ENCODE measurements around the gene SMG6. TPM values are rescaled to one million over a fixed set of nuclear protein-coding genes. Genes with fewer than 3 reads are reported as not detected.

SMG6 gene
- total RNA-seq, 1 experiment from 2014 or later = 28.6 TPM

- Mint-ChIP-seq H3K4me3 (no peak overlapping the region), H3K27me3 (ENCODE audit: low read depth) (no peaks in the 10 kb centered on the region), H3K4me1 (peaks cover 28 to 40% of the 10 kb centered on the region in 2 experiments), H3K36me3 (ENCODE audit: insufficient read depth in 1 of 3, low read depth in 3 of 3) (no peaks in the 10 kb centered on the region; a peak in 1 of 7 replicates), H3K27ac (no peak overlapping the region; a peak in 1 of 7 replicates), H3K9me3 (no peaks in the 10 kb centered on the region)
- no peaks in the 10 kb centered on the region for H3K23me2 ChIP-seq (ENCODE audit: insufficient read length, low read depth, low read length, poor library complexity, severe bottlenecking)
- no peak overlapping the region for H3K9ac ChIP-seq (ENCODE audit: extremely low read depth, insufficient read length, low read length)
- H2BK120ac ChIP-seq (ENCODE audit: low read depth, low read length, poor library complexity, severe bottlenecking) = no peak overlapping the region
- no peak overlapping the region for H3T11ph ChIP-seq (ENCODE audit: low read length)
- no peaks in the 10 kb centered on the region for H3K79me2 ChIP-seq (ENCODE audit: insufficient read depth, low read length)
- no peaks in the 10 kb centered on the region for H3K79me1 ChIP-seq (ENCODE audit: insufficient read depth, low read depth, low read length, poor library complexity, severe bottlenecking)
- H4K20me1 ChIP-seq (ENCODE audit: control insufficient read depth, insufficient read depth, insufficient read length) = no peaks in the 10 kb centered on the region
- no peak overlapping the region for H2BK20ac ChIP-seq (ENCODE audit: low read depth, low read length, poor library complexity, severe bottlenecking)
- H2BK5ac ChIP-seq (ENCODE audit: insufficient read length, low read length) = no peak overlapping the region
- TF ChIP-seq, protein P1, sequence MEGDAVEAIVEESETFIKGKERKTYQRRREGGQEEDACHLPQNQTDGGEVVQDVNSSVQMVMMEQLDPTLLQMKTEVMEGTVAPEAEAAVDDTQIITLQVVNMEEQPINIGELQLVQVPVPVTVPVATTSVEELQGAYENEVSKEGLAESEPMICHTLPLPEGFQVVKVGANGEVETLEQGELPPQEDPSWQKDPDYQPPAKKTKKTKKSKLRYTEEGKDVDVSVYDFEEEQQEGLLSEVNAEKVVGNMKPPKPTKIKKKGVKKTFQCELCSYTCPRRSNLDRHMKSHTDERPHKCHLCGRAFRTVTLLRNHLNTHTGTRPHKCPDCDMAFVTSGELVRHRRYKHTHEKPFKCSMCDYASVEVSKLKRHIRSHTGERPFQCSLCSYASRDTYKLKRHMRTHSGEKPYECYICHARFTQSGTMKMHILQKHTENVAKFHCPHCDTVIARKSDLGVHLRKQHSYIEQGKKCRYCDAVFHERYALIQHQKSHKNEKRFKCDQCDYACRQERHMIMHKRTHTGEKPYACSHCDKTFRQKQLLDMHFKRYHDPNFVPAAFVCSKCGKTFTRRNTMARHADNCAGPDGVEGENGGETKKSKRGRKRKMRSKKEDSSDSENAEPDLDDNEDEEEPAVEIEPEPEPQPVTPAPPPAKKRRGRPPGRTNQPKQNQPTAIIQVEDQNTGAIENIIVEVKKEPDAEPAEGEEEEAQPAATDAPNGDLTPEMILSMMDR (conservative IDR thresholded peaks at IDR 0.05) = no peak
- H3K14ac ChIP-seq (ENCODE audit: insufficient read depth, low read length) = no peak overlapping the region
- no peak overlapping the region for H3K18ac ChIP-seq (ENCODE audit: insufficient read length, low read depth, low read length)
- no peak overlapping the region for H2AK5ac ChIP-seq (ENCODE audit: insufficient read length, low read length)
- no peak overlapping the region for H2AFZ ChIP-seq (ENCODE audit: low read length)
- H4K5ac ChIP-seq (ENCODE audit: insufficient read length, low read depth, low read length) = no peak overlapping the region
- no peak overlapping the region for H4K91ac ChIP-seq (ENCODE audit: insufficient read length, low read depth, low read length)
- no peaks in the 10 kb centered on the region for H3K9me3 ChIP-seq (ENCODE audit: control insufficient read depth, low read depth, low read length)
- DNase-seq = no peak
- no peak overlapping the region for H3K4ac ChIP-seq (ENCODE audit: low read depth, low read length)
- no peaks in the 10 kb centered on the region for H3K27me3 ChIP-seq (ENCODE audit: insufficient read depth, low read length)
- H3K27ac ChIP-seq (ENCODE audit: insufficient read length, low read depth, low read length) = no peak overlapping the region
- no peak overlapping the region for H4K8ac ChIP-seq (replicated peaks; ENCODE audit: insufficient read length, low read depth, low read length)
- H3K23ac ChIP-seq (ENCODE audit: insufficient read length, low read depth, low read length) = no peak overlapping the region
- H3K4me1 ChIP-seq (ENCODE audit: insufficient read depth, low read length) = peaks cover 4% of the 10 kb centered on the region; the same call in 1 of the 2 replicates
- no peak overlapping the region for H2BK12ac ChIP-seq (ENCODE audit: insufficient read length, low read depth, low read length)
- no peak overlapping the region for H3K4me2 ChIP-seq (ENCODE audit: insufficient read depth, insufficient read length, low read length)
- no CpG with 5 or more reads among the region's 6 CpGs for WGBS (ENCODE audit: extremely low coverage, insufficient read length, low lambda C conversion rate)
- no peak overlapping the region for H3K56ac ChIP-seq (ENCODE audit: insufficient read length, low read depth, low read length)
- no peak overlapping the region for H2BK15ac ChIP-seq (ENCODE audit: low read depth, low read length)
Observed at GRCh38 chr17:2211661-2212399, 91.8 kb downstream of the SMG6 start.
